ENCODE results near the gene PPP1R17. TPM values are rescaled to one million over a fixed set of nuclear protein-coding genes. Genes with fewer than 3 reads are reported as not detected.
A peak's percentile ranks its signal among the peaks of the same experiment; 100 is the strongest.

PPP1R17 gene
- total RNA-seq, 2 experiments from 2014 or later: not detected

- Histone ChIP-seq H3K36me3 (ENCODE audit: insufficient read depth, low read length) (no peaks in the 10 kb centered on the region), H3K9me3 (ENCODE audit: low read length) (no peaks in the 10 kb centered on the region), H3K27ac (ENCODE audit: low read depth, low read length, poor library complexity, severe bottlenecking) (no peak overlapping the region), H4K20me1 (ENCODE audit: insufficient read depth, low read length) (no peaks in the 10 kb centered on the region), H3K79me2 (ENCODE audit: insufficient read depth, low read depth, low read length) (no peaks in the 10 kb centered on the region), H3K4me1 (ENCODE audit: insufficient read depth, low read length, poor library complexity, severe bottlenecking) (peaks cover 10% of the 10 kb centered on the region), H2AFZ (ENCODE audit: low read length) (no peak overlapping the region), H3K9me2 (ENCODE audit: insufficient read depth, low read length) (no peaks in the 10 kb centered on the region), H3K4me3 (ENCODE audit: low read depth, low read length, poor library complexity, severe bottlenecking) (no peak overlapping the region), H3K4me2 (ENCODE audit: low read length) (peak overlapping the region; percentile 51)
- intact Hi-C loops (cut with micrococcal nuclease; ENCODE audit: unreplicated experiment): no loop called here
- no TSS peak for BruUV-seq (replicated peaks)
- CTCF ChIA-PET (ENCODE audit: unreplicated experiment): no interaction called here
- DNase-seq (ENCODE audit: low spot score): peak; percentile 24
- TF ChIP-seq, protein P1, sequence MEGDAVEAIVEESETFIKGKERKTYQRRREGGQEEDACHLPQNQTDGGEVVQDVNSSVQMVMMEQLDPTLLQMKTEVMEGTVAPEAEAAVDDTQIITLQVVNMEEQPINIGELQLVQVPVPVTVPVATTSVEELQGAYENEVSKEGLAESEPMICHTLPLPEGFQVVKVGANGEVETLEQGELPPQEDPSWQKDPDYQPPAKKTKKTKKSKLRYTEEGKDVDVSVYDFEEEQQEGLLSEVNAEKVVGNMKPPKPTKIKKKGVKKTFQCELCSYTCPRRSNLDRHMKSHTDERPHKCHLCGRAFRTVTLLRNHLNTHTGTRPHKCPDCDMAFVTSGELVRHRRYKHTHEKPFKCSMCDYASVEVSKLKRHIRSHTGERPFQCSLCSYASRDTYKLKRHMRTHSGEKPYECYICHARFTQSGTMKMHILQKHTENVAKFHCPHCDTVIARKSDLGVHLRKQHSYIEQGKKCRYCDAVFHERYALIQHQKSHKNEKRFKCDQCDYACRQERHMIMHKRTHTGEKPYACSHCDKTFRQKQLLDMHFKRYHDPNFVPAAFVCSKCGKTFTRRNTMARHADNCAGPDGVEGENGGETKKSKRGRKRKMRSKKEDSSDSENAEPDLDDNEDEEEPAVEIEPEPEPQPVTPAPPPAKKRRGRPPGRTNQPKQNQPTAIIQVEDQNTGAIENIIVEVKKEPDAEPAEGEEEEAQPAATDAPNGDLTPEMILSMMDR (conservative IDR thresholded peaks at IDR 0.05; ENCODE audit: low read length): no peak
- no peak for TF ChIP-seq EZH2phosphoT487 (IDR thresholded peaks at IDR 0.05; ENCODE audit: borderline replicate concordance, low read depth, low read length)
- POLR2A ChIA-PET: no interaction called here
These were observed 1.4 kb downstream of the PPP1R17 start for GRCh38 chr7:31688372-31688771.

DNA sequence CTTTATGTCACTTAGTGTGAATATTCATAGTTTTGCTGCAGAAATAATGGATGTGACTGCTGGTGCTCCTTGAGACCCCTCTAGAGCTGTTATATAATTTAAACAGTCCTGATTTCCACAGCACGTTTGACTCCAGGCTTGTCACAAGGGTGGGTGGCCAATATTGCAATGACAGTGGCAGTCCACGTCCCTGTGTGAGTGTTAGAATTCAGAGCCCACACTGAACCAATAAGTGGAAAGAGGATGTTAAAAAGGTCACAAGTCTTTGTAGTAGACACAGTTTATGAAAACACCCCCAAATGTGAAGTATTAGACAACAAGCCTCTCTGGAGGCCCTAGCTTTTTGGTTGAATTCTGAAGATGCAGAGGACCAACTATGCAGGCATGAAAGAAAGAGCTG lies 2.0 kb downstream of the PPP1R17 start:
- no peaks in the 10 kb centered on the region for H3K79me2 ChIP-seq (ENCODE audit: insufficient read depth, low read depth, low read length)
- CTCF ChIA-PET (ENCODE audit: unreplicated experiment): no interaction called here

GRCh38 chr7:31690935-31691334 lies 3.9 kb downstream of the PPP1R17 start:
- DNase-seq (ENCODE audit: low spot score): no peak
- no peak overlapping the region for H3K27ac ChIP-seq (ENCODE audit: low read depth, low read length, poor library complexity, severe bottlenecking)
- no peak for TF ChIP-seq EZH2phosphoT487 (IDR thresholded peaks at IDR 0.05; ENCODE audit: borderline replicate concordance, low read depth, low read length)
- TF ChIP-seq, protein P1 (conservative IDR thresholded peaks at IDR 0.05; ENCODE audit: low read length): no peak
- H3K9me3 ChIP-seq (ENCODE audit: low read length): no peaks in the 10 kb centered on the region
- intact Hi-C loops (cut with micrococcal nuclease; ENCODE audit: unreplicated experiment): no loop called here
- no peaks in the 10 kb centered on the region for H3K79me2 ChIP-seq (ENCODE audit: insufficient read depth, low read depth, low read length)
- no peaks in the 10 kb centered on the region for H3K9me2 ChIP-seq (ENCODE audit: insufficient read depth, low read length)
- no peak overlapping the region for H3K4me2 ChIP-seq (ENCODE audit: low read length)
- BruUV-seq (replicated peaks): no TSS peak
- H3K36me3 ChIP-seq (ENCODE audit: insufficient read depth, low read length): no peaks in the 10 kb centered on the region
- H4K20me1 ChIP-seq (ENCODE audit: insufficient read depth, low read length): no peaks in the 10 kb centered on the region
- CTCF ChIA-PET (ENCODE audit: unreplicated experiment): no interaction called here
- POLR2A ChIA-PET: no interaction called here
- no peak overlapping the region for H3K4me3 ChIP-seq (ENCODE audit: low read depth, low read length, poor library complexity, severe bottlenecking)
- H3K4me1 ChIP-seq (ENCODE audit: insufficient read depth, low read length, poor library complexity, severe bottlenecking): peaks cover 10% of the 10 kb centered on the region
- H2AFZ ChIP-seq (ENCODE audit: low read length): no peak overlapping the region

More for the DNA sequence above, 2.0 kb downstream of the PPP1R17 start:
- Histone ChIP-seq H3K4me2 (ENCODE audit: low read length) (no peak overlapping the region), H2AFZ (ENCODE audit: low read length) (no peak overlapping the region), H3K36me3 (ENCODE audit: insufficient read depth, low read length) (no peaks in the 10 kb centered on the region), H3K27ac (ENCODE audit: low read depth, low read length, poor library complexity, severe bottlenecking) (no peak overlapping the region), H3K4me1 (ENCODE audit: insufficient read depth, low read length, poor library complexity, severe bottlenecking) (peaks cover 10% of the 10 kb centered on the region), H3K9me3 (ENCODE audit: low read length) (no peaks in the 10 kb centered on the region), H3K4me3 (ENCODE audit: low read depth, low read length, poor library complexity, severe bottlenecking) (no peak overlapping the region), H3K9me2 (ENCODE audit: insufficient read depth, low read length) (no peaks in the 10 kb centered on the region), H4K20me1 (ENCODE audit: insufficient read depth, low read length) (no peaks in the 10 kb centered on the region)
- POLR2A ChIA-PET: no interaction called here
- BruUV-seq (replicated peaks): no TSS peak
- intact Hi-C loops (cut with micrococcal nuclease; ENCODE audit: unreplicated experiment): no loop called here
- TF ChIP-seq, protein P1 (conservative IDR thresholded peaks at IDR 0.05; ENCODE audit: low read length): no peak
- no peak for TF ChIP-seq EZH2phosphoT487 (IDR thresholded peaks at IDR 0.05; ENCODE audit: borderline replicate concordance, low read depth, low read length)
- DNase-seq (ENCODE audit: low spot score): no peak

Measured in OCI-LY7 (cell line).